GM12892 (cell line): ENCODE results near the gene SRRT.

Experiments
- POLR2A ChIP-seq: IDR thresholded peaks from 2 replicates; pipeline ENCODE4 v1.6.1; 2011; ENCODE audit warnings: low read depth, low read length, control low read depth
- POLR2AphosphoS5 ChIP-seq: IDR thresholded peaks from 2 replicates; pipeline ENCODE4 v1.6.1; 2011; ENCODE audit warnings: low read depth, low read length, control low read depth

GRCh38 chr7:100929808-100930174, 54.9 kb downstream of the SRRT start:
- no peak for TF ChIP-seq POLR2AphosphoS5
- TF ChIP-seq POLR2A, result no peak
